ENCODE data around the gene SENP1. TPM values are rescaled to one million over a fixed set of nuclear protein-coding genes. Genes with fewer than 3 reads are reported as not detected.

The SENP1 gene
- total and polyA plus RNA-seq, 11 donors = 2.1 to 13.6 (median 8.6) TPM

GRCh38 chr12:48109424-48109823, 3.5 kb upstream of the SENP1 start:
- DNase-seq = no peak
- no peak for ATAC-seq
- H3K4me1 ChIP-seq = peaks cover 0 to 20% (median 14%) of the 10 kb centered on the region in 12 donors
- TF ChIP-seq POLR2A (IDR thresholded peaks at IDR 0.05) (no peak), CTCF (IDR thresholded peaks at IDR 0.05) (no peak)
- no peaks in the 10 kb centered on the region for H3K36me3 ChIP-seq
- H3K9me3 ChIP-seq = no peaks in the 10 kb centered on the region
- H3K27ac ChIP-seq = no peak overlapping the region
- H3K27me3 ChIP-seq = no peaks in the 10 kb centered on the region
- H3K4me3 ChIP-seq = no peak overlapping the region
- intact Hi-C loops (cut with DNase I) = loop anchor here in 6 of 10 donors (5.0 kb wide), 1 partner anchor 48 kb away; the partner anchor contains the start of gene ASB8 (in 6 of the 6)

GRCh38 chr12:48106681-48107613, 1.1 kb upstream of the SENP1 start:
- H3K4me3 ChIP-seq = peak overlapping the region; percentile 64 to 98 (median 94)
- no peak for ATAC-seq
- H3K27ac ChIP-seq = peak overlapping the region; percentile 86 to 100 (median 96)
- intact Hi-C loops (cut with DNase I) = loop anchor here in 9 of 10 donors (1.0 to 5.0 kb wide), 3 partner anchors 12 to 50 kb away; partner anchors contain the start of genes ASB8 (in 9 of the 9) and PFKM (in 1 of the 9)
- H3K9me3 ChIP-seq = no peaks in the 10 kb centered on the region
- TF ChIP-seq CTCF (IDR thresholded peaks at IDR 0.05) (no peak), POLR2A (IDR thresholded peaks at IDR 0.05) (no peak)
- no peaks in the 10 kb centered on the region for H3K36me3 ChIP-seq
- H3K4me1 ChIP-seq = peaks cover 0 to 22% (median 16%) of the 10 kb centered on the region in 12 donors
- DNase-seq = no peak
- 75 to 79% (median 77%) methylated on average over 5 of the region's 5 CpGs for WGBS, 4 donors
- no peaks in the 10 kb centered on the region for H3K27me3 ChIP-seq

GRCh38 chr12:48105321-48105866, 485 bp downstream of the SENP1 start:
- ATAC-seq (no peak), DNase-seq (no peak)
- Histone ChIP-seq H3K36me3 (peaks cover 0 to under 1% (median 0%) of the 10 kb centered on the region in 9 donors), H3K27me3 (no peaks in the 10 kb centered on the region), H3K4me1 (peaks cover 0 to 22% (median 16%) of the 10 kb centered on the region in 12 donors), H3K4me3 (peak overlapping the region; percentile 64 to 98 (median 94)), H3K9me3 (no peaks in the 10 kb centered on the region), H3K27ac (peak overlapping the region; percentile 86 to 100 (median 96))
- WGBS, 4 donors = 0% methylated on average over 14 to 30 of the region's 30 CpGs
- intact Hi-C loops (cut with DNase I) = loop anchor here in 6 of 10 donors (5.0 kb wide), 1 partner anchor 52 kb away; the partner anchor contains the start of gene ASB8 (in 6 of the 6)
- TF ChIP-seq CTCF (IDR thresholded peaks at IDR 0.05) (no peak), POLR2A (IDR thresholded peaks at IDR 0.05) (no peak)

GRCh38 chr12:48104531-48104930, 1.3 kb downstream of the SENP1 start:
- Histone ChIP-seq H3K4me3 (peak overlapping the region in 9 of 12 donors; percentile 64 to 98 (median 94)), H3K27me3 (no peaks in the 10 kb centered on the region), H3K27ac (peak overlapping the region in 1 of 12 donors; percentile 97), H3K9me3 (no peaks in the 10 kb centered on the region), H3K4me1 (peaks cover 0 to 22% (median 16%) of the 10 kb centered on the region in 12 donors), H3K36me3 (peaks cover 0 to 8% (median 0%) of the 10 kb centered on the region in 9 donors)
- intact Hi-C loops (cut with DNase I) = no loop called here
- 72 to 85% (median 78%) methylated on average over 4 of the region's 4 CpGs for WGBS, 4 donors
- no peak for TF ChIP-seq POLR2A (IDR thresholded peaks at IDR 0.05)
- no peak for TF ChIP-seq CTCF (IDR thresholded peaks at IDR 0.05)
- ATAC-seq (no peak), DNase-seq (no peak)

All from heart left ventricle (tissue), 16 donors.